Lower leg skin (tissue), 3 donors: Measurements from ENCODE around the gene ABHD16A.

Experiments
- POLR2A ChIP-seq, 2 donors: fragments of 450-650 bp; IDR thresholded peaks; one replicate each; pipeline ENCODE4 v1.6.1; 2016 to 2017; ENCODE audit warnings: antibody characterized with exemption in 2 of 2, mild to moderate bottlenecking in 1 of 2, moderate library complexity in 1 of 2
- TF ChIP-seq, protein P1 (sequence below), 3 donors: fragments of 450-650 bp; IDR thresholded peaks; one replicate each; pipeline ENCODE4 v1.5.1; 2016; ENCODE audit warnings: antibody characterized with exemption in 3 of 3, mild to moderate bottlenecking in 3 of 3, moderate library complexity in 2 of 3

GRCh38 chr6:31725502-31726350 lies 22.6 kb upstream of the ABHD16A start:
- TF ChIP-seq, protein P1, sequence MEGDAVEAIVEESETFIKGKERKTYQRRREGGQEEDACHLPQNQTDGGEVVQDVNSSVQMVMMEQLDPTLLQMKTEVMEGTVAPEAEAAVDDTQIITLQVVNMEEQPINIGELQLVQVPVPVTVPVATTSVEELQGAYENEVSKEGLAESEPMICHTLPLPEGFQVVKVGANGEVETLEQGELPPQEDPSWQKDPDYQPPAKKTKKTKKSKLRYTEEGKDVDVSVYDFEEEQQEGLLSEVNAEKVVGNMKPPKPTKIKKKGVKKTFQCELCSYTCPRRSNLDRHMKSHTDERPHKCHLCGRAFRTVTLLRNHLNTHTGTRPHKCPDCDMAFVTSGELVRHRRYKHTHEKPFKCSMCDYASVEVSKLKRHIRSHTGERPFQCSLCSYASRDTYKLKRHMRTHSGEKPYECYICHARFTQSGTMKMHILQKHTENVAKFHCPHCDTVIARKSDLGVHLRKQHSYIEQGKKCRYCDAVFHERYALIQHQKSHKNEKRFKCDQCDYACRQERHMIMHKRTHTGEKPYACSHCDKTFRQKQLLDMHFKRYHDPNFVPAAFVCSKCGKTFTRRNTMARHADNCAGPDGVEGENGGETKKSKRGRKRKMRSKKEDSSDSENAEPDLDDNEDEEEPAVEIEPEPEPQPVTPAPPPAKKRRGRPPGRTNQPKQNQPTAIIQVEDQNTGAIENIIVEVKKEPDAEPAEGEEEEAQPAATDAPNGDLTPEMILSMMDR (IDR thresholded peaks at IDR 0.05), result no peak
- no peak for TF ChIP-seq POLR2A (IDR thresholded peaks at IDR 0.05)
